Cerebellar cortex (tissue), 1 donor: ENCODE results near the gene ADGRA1.
"Not testable (repeated sequence)": the region's sequence is repeated elsewhere in the genome, so short reads cannot be mapped to it uniquely, and the experiment has no call there.

Experiments used
- DNase-seq: peaks from one replicate; pipeline ENCODE4 v3.0.0-alpha.2; 2015; ENCODE audit warnings: low spot score

ADGRA1 gene, protein sequence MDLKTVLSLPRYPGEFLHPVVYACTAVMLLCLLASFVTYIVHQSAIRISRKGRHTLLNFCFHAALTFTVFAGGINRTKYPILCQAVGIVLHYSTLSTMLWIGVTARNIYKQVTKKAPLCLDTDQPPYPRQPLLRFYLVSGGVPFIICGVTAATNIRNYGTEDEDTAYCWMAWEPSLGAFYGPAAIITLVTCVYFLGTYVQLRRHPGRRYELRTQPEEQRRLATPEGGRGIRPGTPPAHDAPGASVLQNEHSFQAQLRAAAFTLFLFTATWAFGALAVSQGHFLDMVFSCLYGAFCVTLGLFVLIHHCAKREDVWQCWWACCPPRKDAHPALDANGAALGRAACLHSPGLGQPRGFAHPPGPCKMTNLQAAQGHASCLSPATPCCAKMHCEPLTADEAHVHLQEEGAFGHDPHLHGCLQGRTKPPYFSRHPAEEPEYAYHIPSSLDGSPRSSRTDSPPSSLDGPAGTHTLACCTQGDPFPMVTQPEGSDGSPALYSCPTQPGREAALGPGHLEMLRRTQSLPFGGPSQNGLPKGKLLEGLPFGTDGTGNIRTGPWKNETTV

DNA sequence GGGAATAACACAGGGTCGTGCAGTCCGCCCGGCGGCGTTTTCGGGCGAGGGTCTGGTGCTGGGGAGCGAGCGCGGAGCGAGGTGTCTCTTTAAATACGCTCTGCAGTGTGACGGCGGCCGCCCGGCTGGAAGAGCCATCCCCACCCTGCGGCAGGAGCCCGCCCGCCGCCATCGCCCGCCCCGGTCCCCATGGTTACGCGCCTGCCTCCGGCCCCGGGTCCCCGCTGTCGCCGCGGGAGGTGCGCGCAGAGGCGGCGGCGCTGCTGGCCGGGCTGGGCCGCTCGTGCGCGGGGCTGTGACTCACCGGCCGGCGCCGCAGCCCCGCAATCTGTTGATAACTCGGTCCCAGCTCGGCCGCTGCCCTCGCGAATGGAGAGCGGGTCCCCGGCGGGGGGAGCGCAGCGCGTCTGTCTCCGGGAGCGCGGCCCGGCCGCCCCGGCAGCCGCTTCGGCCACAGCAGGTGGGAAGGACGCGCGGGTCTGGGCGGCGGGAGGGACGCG, at the start of gene ADGRA1:
ADGRA1 (plus strand) TSS at position 246 of the 500 bp plus-strand sequence. CDS start 986 bp downstream, outside the sequence.
- peak; percentile 38 for DNase-seq

DNA sequence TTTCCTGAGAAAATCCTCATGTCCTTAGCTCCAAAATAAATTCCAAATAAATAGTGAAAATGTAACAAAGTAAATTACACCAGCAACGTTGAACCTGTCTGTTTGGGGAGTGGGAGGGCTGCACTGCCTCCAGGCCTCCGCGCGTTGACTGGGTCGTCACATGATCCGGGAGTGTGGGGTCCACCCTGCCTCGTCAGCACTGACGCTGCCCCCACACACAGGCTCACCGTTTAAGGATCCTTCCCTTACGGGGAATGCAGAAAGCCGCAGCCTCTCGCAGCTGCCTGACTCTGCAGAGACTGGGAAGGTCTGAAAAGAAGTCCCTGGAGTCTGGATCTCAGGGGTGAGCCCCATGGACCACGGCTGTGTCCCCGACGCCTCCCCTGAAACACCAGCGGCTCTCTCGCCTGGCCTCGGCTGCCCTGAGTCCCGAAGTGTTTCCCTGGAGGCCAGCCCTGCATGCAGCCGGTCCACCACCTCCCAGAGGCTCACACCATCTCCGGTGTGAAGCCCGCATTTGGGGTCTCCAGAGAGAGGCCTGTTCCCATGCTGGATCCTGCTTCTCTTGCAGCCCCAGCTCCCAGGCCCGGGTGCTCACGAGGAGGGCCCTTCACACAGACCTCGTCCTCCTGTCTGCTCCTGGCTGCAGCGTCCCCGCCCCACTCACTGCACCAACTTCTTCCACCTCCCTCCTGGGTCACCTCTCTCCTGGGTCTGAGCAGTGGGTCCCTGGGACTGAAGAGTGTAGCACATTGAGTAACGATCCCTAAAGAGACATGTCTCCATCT, 49.5 kb upstream of the ADGRA1 start:
- DNase-seq = no peak

DNA sequence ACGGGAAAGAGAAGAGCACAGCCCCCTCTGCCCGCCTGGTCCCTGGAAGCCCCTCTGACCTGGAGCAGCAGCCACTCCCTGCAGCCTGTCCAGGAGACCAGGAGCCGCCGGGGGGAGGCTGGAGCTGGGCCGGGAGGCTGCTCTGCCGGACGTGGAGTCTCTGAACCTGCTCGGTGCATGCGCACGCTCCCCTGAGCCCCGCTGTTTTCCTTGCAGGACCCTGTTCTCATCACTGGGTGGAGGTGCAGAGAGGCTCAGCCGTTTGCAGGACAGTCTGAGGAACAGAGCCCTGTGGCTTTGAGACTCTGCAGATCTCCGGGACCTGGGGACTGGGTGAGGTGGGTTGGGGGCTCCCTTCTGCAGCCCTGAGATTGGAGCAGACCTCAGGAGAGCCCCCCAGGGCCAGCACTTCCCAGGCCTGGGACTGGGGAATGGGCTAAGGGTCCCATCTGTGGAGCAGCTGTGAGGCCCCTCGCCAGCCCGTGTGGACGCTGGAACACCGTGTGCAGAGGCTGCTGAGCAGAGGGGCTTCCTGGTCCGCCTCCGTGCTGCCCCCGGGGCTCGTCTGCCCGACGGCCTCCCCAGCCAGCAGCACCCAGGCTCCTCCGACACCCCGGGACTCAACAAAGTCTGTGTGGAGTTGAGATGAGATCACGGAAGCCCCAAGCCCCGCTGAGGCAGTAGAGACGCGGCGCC, 48.5 kb upstream of the ADGRA1 start:
- DNase-seq = no peak

DNA sequence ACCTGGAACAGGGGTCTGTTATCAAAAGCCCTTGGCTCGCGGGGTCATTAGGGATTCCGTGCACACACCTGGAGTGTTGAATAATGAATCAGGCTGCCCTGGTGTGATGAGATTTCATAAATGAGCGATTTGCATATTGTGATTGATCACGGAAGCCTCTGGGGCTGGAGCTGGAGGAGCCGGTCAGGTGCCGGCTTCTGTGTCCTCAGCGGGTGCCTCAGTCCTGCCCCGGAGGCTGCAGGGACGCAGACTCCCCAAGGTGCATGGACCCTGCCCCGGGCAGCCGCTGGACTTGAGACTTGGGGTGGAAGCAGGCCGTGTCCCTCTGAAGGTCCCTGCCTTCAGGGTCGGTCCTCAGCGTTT, 47.9 kb upstream of the ADGRA1 start:
- DNase-seq = no peak

DNA sequence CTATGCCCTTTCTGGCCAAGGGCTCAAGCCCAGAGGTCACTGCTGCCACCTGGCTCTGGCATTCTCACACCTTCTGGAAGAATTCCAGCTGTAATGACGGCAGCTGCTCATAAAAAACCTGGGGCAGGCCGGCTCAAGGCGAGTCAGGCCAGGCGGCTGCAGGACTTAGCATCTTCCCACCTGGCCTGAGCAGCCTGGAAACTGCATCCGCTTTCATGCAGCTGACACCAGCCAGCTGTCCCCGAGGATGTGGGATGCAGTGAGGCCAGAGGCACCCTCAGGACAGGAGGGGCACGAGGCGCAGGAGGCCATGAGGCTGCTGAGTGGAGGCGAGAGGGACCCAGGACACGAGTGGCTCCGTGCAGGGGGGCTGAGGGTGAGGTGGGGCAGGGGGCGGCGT, 47.5 kb upstream of the ADGRA1 start:
- no peak for DNase-seq

DNA sequence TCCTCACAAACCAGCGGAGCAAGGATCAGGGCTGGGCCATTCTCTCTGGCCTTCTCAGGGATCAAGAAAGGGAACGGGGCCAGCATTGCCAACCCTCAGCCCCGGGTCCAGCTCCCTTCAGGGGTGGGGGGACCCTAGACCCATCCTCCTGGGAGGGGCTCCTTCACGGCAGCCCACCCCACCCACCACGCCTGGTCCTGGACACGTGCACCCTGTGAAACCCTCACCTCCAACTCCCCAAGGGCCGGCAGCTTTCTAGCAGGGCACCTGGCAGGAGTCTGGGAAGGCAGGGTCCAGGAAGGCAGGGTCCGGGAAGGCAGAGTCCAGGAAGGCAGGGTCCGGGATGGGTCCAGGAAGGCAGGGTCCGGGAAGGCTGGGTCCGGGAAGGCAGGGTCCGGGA, 46.6 kb upstream of the ADGRA1 start:
- no peak for DNase-seq

DNA sequence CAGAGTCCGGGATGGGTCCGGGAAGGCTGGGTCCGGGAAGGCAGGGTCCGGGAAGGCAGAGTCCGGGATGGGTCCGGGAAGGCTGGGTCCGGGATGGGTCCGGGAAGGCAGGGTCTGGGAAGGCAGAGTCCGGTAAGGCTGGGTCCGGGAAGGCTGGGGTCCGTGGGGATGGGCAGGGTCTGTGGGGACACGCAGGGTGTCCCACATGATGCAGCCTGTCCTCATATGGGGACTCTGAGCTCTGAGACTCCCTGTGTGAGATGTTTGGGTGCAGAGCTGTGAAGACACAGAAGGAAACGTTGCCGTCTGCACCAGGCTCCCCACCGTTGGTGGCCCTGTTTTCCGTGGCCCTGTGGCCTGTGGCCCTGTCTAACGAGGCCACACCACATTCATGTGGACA, 45.7 kb upstream of the ADGRA1 start:
- DNase-seq = no peak

DNA sequence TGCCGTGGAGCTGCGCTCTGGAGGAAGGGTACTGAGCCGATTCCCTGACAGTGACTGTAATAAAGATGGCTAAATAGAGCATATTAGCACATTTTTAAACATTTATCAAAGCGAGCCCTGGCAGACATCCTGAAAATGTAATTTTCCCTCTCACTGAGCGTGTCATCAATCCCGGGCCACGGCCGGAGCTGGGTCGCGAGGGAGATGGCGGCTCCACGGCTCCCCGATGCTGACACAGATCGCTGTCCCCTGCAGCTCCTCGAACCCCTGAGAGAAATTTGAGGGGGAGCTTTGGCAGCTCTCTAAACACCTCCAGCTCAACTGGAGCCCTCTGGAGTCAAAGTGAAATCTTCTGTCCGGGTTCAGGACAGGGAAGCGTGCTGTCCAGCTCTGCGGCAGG, 44.9 kb upstream of the ADGRA1 start:
- no peak for DNase-seq

DNA sequence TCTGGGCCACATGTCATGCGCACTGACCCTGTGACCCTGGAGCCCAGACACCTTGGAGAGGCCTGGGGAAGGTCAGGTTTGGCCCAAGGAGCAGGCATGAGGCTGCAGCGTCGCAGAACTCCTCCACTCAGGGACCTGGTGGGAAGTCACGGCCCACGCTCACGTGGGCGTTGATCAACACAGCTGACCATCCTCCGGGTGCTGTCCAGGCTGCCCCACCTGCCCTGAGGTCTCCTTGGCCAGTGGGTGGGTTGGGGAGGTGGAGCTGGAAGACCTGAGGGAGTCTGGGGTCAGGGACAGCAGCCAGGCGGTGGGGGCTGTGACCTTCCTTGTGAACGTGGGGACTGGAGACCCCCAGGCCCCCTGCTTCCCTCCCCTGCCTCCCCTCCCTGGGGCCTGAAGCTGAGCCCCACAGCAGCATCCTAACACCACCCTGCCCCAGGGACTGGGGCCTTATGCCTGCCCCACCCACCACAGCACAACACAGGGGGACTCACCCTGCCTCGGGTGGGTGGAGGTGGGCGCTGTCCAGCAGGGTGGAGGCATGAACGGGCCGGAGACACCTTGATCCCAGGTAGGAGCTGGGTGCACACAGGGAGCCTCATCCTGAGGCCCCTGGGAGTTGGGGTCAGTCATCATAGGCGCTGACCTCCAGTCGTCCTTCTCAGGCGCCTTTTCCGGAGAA, 44.0 kb upstream of the ADGRA1 start:
- no peak for DNase-seq

DNA sequence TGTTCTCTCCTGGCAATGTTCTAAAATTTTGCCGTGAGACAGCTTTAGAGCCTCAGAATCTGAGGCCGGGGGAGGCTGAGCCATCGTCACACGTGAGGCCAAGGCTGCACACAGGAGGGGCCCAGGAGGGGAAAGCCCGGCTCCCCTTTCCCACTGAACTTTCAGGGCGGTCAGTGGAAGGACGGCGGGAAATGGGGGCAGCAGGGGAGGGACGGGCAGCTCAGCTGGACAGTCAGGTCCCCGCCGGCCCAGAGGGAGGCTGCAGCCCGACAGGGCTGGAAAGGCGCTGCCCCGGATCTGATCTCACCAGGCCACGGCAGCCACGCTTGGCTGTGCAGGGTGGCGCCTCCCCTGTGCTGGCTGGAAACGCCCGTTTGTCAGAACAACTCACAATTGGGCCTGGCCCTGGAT, 43.3 kb upstream of the ADGRA1 start:
- DNase-seq = no peak

DNA sequence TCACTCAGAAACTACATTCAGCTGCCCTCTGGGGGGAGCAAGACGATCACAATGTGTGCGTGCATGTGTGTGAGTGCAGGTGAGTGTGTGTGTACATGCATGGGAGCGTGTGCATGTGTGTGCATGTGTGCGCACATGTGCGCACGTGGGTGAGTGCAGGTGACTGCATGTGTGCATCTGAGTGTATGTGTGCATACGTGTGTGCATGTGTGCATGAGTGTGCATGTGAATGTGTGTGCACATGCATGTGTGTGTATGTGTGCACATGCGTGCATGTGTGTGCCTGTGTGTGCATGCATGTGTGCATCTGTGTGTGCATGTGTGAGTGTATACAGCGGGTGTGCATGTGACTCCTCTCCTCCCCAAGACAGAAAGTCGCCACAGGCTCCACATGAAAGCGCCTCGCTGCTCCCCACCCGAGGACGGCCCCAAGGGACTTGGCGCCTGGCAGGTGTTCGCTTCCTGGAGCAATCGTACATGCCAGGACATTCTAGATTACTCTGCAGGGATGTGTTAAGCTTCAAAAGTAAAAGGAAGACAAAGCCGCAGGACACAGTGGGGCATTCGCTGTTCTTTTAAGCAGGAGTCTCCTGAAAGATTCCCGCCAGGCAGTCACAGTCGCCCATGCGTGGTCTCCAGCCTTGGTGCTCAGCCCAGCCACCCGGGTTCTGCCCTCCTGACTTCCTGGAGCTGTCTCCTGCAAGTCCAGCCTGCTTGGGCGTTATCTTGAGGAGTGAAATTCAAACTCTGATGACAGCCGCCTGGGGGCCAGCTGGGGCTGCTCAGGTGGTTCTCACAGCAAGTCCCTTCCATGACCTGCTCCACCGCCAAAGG, 42.0 kb upstream of the ADGRA1 start:
- no peak for DNase-seq

DNA sequence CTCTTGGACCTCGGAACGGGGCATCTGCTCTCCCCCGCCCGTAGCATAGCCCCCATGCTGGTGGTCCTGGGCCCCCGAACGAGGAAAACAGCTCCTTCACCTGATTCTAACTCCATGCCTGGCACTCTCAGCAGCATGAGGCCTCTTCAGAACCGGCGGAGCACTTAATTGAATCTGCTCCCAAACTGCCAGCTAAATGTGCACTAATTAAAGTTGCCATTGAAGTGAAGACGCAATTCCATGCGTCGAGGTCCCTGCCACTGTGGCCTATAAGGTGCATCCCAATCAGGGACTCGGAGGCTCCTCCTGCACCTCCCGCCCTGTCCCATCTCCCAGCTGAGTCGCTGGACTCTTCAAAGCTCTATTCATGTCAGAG, 41.3 kb upstream of the ADGRA1 start:
- no peak for DNase-seq

DNA sequence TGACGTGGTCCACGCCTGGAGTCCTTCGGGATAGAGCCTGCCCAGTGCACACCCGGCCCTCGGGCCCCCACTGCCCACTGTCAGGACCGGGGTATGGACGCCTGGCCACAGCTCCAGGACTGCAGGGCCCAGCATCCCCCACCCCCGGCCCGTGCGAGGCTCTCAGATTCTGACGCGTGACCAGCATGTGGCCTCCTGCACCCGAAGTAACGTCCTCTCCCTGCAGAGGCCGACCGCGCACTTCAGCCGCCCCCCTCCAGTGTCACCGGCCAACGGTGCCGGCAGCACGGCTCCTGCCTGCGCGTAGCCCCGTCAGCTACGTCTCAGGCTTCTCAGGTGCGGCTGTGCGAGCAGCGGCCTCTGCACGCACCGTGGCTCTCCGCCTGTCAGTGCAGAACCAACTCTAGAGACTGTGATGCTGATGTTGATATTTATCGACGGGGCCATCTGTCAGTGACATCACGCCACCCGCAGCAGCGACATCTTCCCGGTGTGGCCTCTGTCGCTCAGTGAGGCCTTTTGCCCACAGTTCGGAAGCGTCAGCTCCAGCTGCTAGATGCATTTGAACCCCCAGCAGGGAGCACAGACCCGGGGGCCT, 40.1 kb upstream of the ADGRA1 start:
- DNase-seq = no peak

DNA sequence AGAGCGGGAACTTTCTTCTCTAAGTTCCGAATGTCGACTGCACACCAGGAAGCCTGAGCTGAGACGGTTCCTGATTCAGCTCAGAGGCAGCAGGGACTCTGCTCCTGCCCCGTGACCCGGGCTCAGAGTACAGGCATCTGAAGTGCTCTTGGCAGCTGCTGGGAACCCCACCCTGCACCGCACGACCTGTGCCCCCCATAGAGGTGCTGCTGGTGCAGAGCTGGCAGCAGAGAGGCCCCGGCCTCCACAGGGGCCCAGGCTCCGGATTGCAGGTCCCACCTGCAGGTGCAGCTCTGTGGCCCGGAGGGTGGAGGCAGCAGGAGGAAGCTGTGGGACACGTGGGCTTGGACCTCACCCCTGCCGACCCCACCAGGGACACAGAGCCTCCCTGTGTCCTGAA, 39.5 kb upstream of the ADGRA1 start:
- DNase-seq = no peak

DNA sequence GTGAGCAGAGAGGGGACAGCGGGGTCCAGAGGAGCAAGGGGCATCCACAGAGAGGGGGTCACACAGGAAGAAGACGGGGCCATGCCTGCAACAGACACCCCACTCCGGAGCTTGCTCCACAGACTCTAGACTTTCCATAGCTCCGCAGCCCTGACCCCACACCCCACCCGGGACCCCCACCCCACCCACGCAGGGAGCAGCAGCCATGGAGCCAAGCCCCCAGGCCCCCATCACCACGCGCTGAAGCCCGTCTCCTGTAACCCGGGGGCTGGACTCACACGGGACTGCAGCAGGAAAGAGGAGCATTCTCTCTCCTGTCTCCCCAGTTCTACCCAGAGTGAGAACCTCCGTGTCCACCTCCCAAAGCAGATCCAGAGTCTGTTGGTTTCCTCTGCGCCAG, 38.8 kb upstream of the ADGRA1 start:
- DNase-seq = no peak

DNA sequence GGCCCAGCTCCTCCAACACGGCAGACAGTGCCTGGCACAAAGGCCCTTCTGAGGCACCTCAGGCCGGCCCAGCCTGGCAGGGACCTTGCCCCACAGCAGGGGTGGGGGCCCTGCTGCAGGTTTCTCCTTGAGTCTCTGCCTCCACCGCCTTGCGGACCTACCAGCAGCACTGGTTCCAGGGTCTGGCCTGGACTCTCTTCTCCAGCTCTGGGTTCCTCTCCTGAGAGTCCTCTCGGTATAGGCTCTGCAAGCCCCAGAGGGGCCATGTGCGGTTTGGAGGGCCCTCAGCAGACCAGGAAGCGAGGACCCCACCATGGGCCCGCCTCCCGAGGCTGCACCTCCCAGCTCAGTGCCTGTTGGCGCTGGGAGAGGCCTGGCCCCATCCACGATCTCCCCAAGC, 38.1 kb upstream of the ADGRA1 start:
- no peak for DNase-seq

DNA sequence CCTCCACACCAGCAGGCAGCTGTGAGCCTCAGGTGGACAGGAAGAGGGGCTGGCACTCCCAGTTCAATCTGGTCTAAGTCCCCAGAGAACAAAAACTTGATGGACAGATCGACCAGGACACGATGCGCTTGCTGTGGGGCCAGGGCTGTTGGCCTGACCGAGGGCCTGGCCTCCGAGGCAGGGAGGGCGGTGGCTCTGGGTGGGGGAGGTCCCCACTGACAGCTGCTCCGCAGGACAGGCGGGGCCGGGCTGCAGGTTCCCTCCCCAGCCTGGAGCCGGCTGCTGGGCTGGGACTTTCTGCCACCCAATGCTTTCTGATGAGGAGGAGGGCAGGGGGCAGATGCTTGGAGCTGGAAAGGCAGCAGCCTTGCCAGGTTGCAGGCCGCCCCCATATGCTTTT, 37.4 kb upstream of the ADGRA1 start:
- no peak for DNase-seq

DNA sequence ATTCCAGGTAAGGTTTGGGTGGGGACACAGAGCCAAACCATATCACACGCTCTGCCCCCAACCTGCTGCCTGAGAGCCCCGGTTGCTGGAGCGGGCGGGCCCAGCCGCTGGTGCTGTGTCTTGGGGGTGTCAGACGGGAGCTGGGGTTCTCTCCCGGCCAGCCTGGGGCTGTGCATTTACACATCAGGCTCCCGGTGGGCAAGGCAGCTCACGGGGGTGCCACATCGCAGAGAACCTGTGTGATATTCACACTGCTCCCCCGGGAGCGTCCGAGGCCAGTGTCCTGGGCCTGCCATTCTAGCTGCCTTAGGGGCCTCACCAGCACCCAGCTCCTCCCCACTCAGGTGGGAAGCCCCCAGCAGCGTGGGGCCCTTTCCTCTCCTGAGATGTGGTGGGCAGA, 35.6 kb upstream of the ADGRA1 start:
- no peak for DNase-seq

DNA sequence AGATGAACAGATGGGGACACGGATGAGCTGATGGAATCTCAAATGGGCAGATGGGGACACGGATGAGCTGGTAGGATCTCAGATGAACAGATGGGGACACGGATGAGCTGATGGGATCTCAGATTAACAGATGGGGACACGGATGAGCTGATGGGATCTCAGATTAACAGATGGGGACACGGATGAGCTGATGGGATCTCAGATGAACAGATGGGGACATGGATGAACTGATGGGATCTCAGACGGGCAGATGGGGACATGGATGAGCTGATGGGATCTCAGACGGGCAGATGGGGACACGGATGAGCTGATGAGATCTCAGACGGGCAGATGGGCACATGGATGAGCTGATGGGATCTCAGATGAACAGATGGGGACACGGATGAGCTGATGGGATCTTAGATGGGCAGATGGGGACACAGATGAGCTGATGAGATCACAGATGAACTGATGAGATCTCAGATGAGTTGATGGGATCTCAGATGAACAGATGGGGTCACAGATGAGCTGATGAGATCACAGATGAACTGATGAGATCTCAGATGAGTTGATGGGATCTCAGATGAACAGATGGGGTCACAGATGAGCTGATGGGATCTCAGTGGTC, 34.1 kb upstream of the ADGRA1 start:
- DNase-seq = not testable (repeated sequence)

DNA sequence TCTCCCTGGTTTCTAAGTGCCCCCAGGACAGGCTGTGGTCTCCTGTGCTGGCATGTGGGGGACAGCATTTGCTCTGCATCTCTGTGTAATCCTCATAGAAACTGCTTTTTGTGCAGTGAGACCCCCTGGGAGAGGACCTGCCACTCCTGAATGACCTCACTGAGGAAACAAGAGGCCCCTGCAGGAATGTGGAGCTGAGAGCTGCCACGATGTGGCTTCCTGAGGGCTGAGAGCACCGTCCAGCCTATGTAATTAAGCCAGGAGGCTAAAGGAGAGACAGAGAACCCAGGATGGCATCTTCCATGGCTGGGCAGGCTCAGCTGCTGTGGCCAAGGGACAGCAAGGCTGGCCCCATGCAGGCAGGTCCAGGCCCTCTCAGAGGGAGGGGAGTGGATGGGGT, 32.3 kb upstream of the ADGRA1 start:
- DNase-seq = no peak
